GM12878 (cell line): Measurements from ENCODE around the gene SEMA3C.

Experiments
- ASH2L ChIP-seq: fragments of 300-600, 200-600 bp; sonication (generic); IDR thresholded peaks from 2 replicates; pipeline ENCODE4 v1.6.1; 2017; ENCODE audit warnings: low read depth, mild to moderate bottlenecking, borderline replicate concordance
- BCL3 ChIP-seq: IDR thresholded peaks from 2 replicates; pipeline ENCODE4 v1.6.1; 2011; ENCODE audit warnings: borderline replicate concordance, low read depth, mild to moderate bottlenecking, moderate library complexity, low read length; ENCODE audit not compliant: insufficient read depth, poor library complexity, severe bottlenecking
- CHD1 ChIP-seq: IDR thresholded peaks from 2 replicates; pipeline ENCODE4 v1.6.1; 2012; ENCODE audit warnings: low read depth, low read length, improper control_type of control experiment
- CUX1 ChIP-seq: IDR thresholded peaks from 2 replicates; pipeline ENCODE4 v1.6.1; 2012; ENCODE audit warnings: improper control_type of control experiment, low read depth, low read length; ENCODE audit not compliant: insufficient replicate concordance
- EP300 ChIP-seq, 2 experiments: fragments of 150-350 bp in 1 of 2; IDR thresholded peaks; 2 replicates each; pipeline ENCODE4 v1.6.1; 2011 to 2012; ENCODE audit warnings: low read depth in 2 of 2, low read length in 2 of 2, borderline replicate concordance in 1 of 2, improper control_type of control experiment in 1 of 2, inconsistent platforms in 1 of 2; ENCODE audit not compliant: control insufficient read depth in 1 of 2
- EZH2 ChIP-seq: IDR thresholded peaks from 2 replicates; pipeline ENCODE4 v1.6.1; 2012; ENCODE audit warnings: low read depth, mild to moderate bottlenecking, control low read depth, inconsistent platforms, low read length, borderline replicate concordance; ENCODE audit not compliant: control insufficient read depth
- FOXK2 ChIP-seq: fragments of 450-650 bp; IDR thresholded peaks from 2 replicates; pipeline ENCODE4 v1.6.1; 2017; ENCODE audit warnings: mild to moderate bottlenecking, moderate library complexity
- JUND ChIP-seq: IDR thresholded peaks from 2 replicates; pipeline ENCODE4 v1.6.1; 2012; ENCODE audit warnings: low read depth, mild to moderate bottlenecking, low read length, improper control_type of control experiment, moderate library complexity
- MYC ChIP-seq: IDR thresholded peaks from 2 replicates; pipeline ENCODE4 v1.6.1; 2011; ENCODE audit warnings: mild to moderate bottlenecking, low read length, moderate library complexity, inconsistent platforms; ENCODE audit not compliant: insufficient read depth, insufficient replicate concordance, insufficient read length, severe bottlenecking
- NRF1 ChIP-seq: conservative IDR thresholded peaks from 2 replicates; pipeline ENCODE4 v1.6.1; 2011; ENCODE audit warnings: mild to moderate bottlenecking, low read depth, low read length, improper control_type of control experiment
- POLR2A ChIP-seq: IDR thresholded peaks from 2 replicates; pipeline ENCODE4 v1.6.1; 2011; ENCODE audit warnings: low read depth, mild to moderate bottlenecking, low read length
- POLR2AphosphoS5 ChIP-seq: IDR thresholded peaks from 2 replicates; pipeline ENCODE4 v1.6.1; 2011; ENCODE audit warnings: mild to moderate bottlenecking, low read length, inconsistent platforms
- SPI1 ChIP-seq: IDR thresholded peaks from 2 replicates; pipeline ENCODE4 v1.6.1; 2011; ENCODE audit warnings: low read depth, mild to moderate bottlenecking, low read length, moderate library complexity, borderline replicate concordance; ENCODE audit not compliant: insufficient read depth
- USF1 ChIP-seq: IDR thresholded peaks from 2 replicates; pipeline ENCODE4 v1.6.1; 2011; ENCODE audit warnings: borderline replicate concordance, low read depth, mild to moderate bottlenecking, moderate library complexity, mixed read lengths, low read length; ENCODE audit not compliant: insufficient read depth; ENCODE audit errors: extremely low read length

GRCh38 chr7:80732630-80733029 lies 186.2 kb downstream of the SEMA3C start:
- no peak for TF ChIP-seq POLR2AphosphoS5
- TF ChIP-seq ASH2L, result no peak
- no peak for TF ChIP-seq EP300 (IDR thresholded peaks at IDR 0.05; ENCODE audit: borderline replicate concordance in 1 of 2, control insufficient read depth in 1 of 2, low read depth in 2 of 2, low read length in 2 of 2)
- no peak for TF ChIP-seq POLR2A
- no peak for TF ChIP-seq CUX1
- no peak for TF ChIP-seq BCL3
- TF ChIP-seq EZH2, result no peak
- TF ChIP-seq CHD1, result no peak
- no peak for TF ChIP-seq NRF1
- TF ChIP-seq USF1, result no peak
- TF ChIP-seq JUND, result no peak
- no peak for TF ChIP-seq FOXK2
- TF ChIP-seq SPI1, result no peak
- no peak for TF ChIP-seq MYC
